H1 (cell line): ENCODE data around the gene NPAS4. TPM values are rescaled to one million over a fixed set of nuclear protein-coding genes. Genes with fewer than 3 reads are reported as not detected.

ENCODE experiments used
- RAD21 ChIP-seq, 2 experiments: IDR thresholded peaks in 1 of 2; conservative IDR thresholded peaks in 1 of 2; 2 replicates each; pipeline ENCODE4 v1.6.1; 2011; ENCODE audit warnings: low read depth in 2 of 2, low read length in 2 of 2, improper control_type of control experiment in 1 of 2, inconsistent platforms in 1 of 2, mild to moderate bottlenecking in 1 of 2, moderate library complexity in 1 of 2
- polyA plus RNA-seq, 7 experiments: library from polyadenylated mRNA; depleted of rRNA in 3 of 7; stranded (reverse) in 5 of 7; unstranded in 2 of 7; fragments of >200 nt in 5 of 7; fragments of 200-250 nt in 2 of 7; gene quantifications; 1 replicate in 5 of 7; 2 replicates in 1 of 7; 4 replicates in 1 of 7; pipeline versions ENCODE4 v1.2.1 to v1.2.3, GENCODE V29; 2011 to 2013; ENCODE audit warnings: missing spikeins in 2 of 7, mixed read lengths in 2 of 7
- total RNA-seq: library from RNA; stranded (reverse); fragmentation: NEBNext Ultra II Directional; extraction: Animal tissue kit (Norgen Biotek cat#: 25700); gene quantifications from 2 replicates; pipeline ENCODE4 v1.2.1, GENCODE V29; 2021

Gene NPAS4
- total and polyA plus RNA-seq, 2 of the 8 experiments (the other 6 are each of a cell fraction or from before 2014, with no cell fraction given): 0.73 to 0.99 TPM

- peak; percentile 75 to 78 for TF ChIP-seq RAD21 (IDR thresholded peaks at IDR 0.05 in 1 of 2, conservative IDR thresholded peaks at IDR 0.05 in 1 of 2; ENCODE audit: low read depth in 2 of 2, low read length in 2 of 2)
Measured at GRCh38 chr11:66386171-66387069, 34.4 kb upstream of the NPAS4 start (continued).
